ENCODE measurements around the gene RBM3. TPM values are rescaled to one million over a fixed set of nuclear protein-coding genes. Genes with fewer than 3 reads are reported as not detected.

The RBM3 gene
- total RNA-seq, 1 experiment from 2014 or later, result 134 TPM

GRCh38 chrX:48617542-48618340, 43.5 kb downstream of the RBM3 start:
- DNase-seq (ENCODE audit: low spot score), result no peak

GRCh38 chrX:48626401-48627298, 52.4 kb downstream of the RBM3 start:
- no peak for DNase-seq (ENCODE audit: low spot score)

Small RNAs within 50 kb of the gene (small RNA-seq; reads per million reads assigned to genes)
- not detected for gene MRPL32P1

Other genes starting within 250 kb of the RBM3 start
- not detected in 2 replicates for gene SSX3, start 217.8 kb upstream of the RBM3 start, total RNA-seq (2014; rRNA removed; shearing (Covaris generic))
- gene SSX4, start 190.9 kb upstream of the RBM3 start, total RNA-seq (2014; rRNA removed; shearing (Covaris generic)), result not detected in 2 replicates
- gene SSX4B, start 162.5 kb upstream of the RBM3 start, total RNA-seq (2014; rRNA removed; shearing (Covaris generic)), result not detected in 2 replicates
- 103 and 136 TPM in 2 replicates for gene SLC38A5, start 104.2 kb upstream of the RBM3 start, total RNA-seq (2014; rRNA removed; shearing (Covaris generic))
- gene FTSJ1, start 98.3 kb upstream of the RBM3 start, total RNA-seq (2014; rRNA removed; shearing (Covaris generic)), result 102 and 118 TPM in 2 replicates
- gene PORCN, start 65.5 kb upstream of the RBM3 start, total RNA-seq (2014; rRNA removed; shearing (Covaris generic)), result 6.5 and 8.7 TPM in 2 replicates
- gene EBP, start 52.7 kb upstream of the RBM3 start, total RNA-seq (2014; rRNA removed; shearing (Covaris generic)), result 285 and 311 TPM in 2 replicates
- 5.6 and 10.5 TPM in 2 replicates for gene TBC1D25, start 34.8 kb upstream of the RBM3 start, total RNA-seq (2014; rRNA removed; shearing (Covaris generic))
- 120 and 165 TPM in 2 replicates for gene WDR13, start 23.0 kb downstream of the RBM3 start, total RNA-seq (2014; rRNA removed; shearing (Covaris generic))
- 0.15 and 0.50 TPM in 2 replicates for gene WAS, start 109.3 kb downstream of the RBM3 start, total RNA-seq (2014; rRNA removed; shearing (Covaris generic))
- 25.3 and 26.2 TPM in 2 replicates for gene SUV39H1, start 122.2 kb downstream of the RBM3 start, total RNA-seq (2014; rRNA removed; shearing (Covaris generic))
- 0.63 TPM in 1 of 2 replicates, not detected in the other for gene GLOD5, start 187.3 kb downstream of the RBM3 start, total RNA-seq (2014; rRNA removed; shearing (Covaris generic))
- gene GATA1, start 212.1 kb downstream of the RBM3 start, total RNA-seq (2014; rRNA removed; shearing (Covaris generic)), result not detected in 2 replicates
- gene HDAC6, start 227.6 kb downstream of the RBM3 start, total RNA-seq (2014; rRNA removed; shearing (Covaris generic)), result 60.6 and 65.2 TPM in 2 replicates

Measured in HT-29 (cell line).